GM12872 (cell line): Measurements from ENCODE around the gene STX4.

Source experiments
- TF ChIP-seq, protein P1 (sequence below): IDR thresholded peaks from 3 replicates; pipeline ENCODE4 v1.5.1; 2011; ENCODE audit warnings: low read depth, mild to moderate bottlenecking, low read length, moderate library complexity; ENCODE audit not compliant: insufficient read depth

STX4 gene

DNA sequence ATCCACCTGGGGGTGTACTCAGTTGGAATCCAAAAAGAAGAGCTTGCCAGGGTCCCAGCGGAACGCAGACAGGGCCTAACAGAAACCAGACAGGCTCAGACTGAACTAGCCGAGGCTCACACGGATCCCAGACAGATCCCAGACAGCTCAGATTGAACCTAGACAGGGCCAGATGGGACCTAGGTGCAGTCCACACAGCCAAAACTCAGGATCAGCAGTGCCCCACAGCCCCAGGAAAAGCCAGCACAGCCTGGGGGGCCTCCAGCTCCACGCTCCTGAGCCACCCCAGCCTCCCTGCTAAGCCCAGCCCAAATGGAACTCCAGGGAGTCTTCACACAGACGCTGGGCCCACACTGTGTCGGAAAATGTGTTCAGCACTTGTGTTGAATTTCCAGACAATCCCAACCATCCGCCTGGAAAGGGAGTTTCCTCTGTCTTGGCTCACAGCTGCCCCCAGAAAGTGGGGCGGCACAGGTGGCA, 30.5 kb upstream of the STX4 start:
- TF ChIP-seq, protein P1, sequence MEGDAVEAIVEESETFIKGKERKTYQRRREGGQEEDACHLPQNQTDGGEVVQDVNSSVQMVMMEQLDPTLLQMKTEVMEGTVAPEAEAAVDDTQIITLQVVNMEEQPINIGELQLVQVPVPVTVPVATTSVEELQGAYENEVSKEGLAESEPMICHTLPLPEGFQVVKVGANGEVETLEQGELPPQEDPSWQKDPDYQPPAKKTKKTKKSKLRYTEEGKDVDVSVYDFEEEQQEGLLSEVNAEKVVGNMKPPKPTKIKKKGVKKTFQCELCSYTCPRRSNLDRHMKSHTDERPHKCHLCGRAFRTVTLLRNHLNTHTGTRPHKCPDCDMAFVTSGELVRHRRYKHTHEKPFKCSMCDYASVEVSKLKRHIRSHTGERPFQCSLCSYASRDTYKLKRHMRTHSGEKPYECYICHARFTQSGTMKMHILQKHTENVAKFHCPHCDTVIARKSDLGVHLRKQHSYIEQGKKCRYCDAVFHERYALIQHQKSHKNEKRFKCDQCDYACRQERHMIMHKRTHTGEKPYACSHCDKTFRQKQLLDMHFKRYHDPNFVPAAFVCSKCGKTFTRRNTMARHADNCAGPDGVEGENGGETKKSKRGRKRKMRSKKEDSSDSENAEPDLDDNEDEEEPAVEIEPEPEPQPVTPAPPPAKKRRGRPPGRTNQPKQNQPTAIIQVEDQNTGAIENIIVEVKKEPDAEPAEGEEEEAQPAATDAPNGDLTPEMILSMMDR: no peak

DNA sequence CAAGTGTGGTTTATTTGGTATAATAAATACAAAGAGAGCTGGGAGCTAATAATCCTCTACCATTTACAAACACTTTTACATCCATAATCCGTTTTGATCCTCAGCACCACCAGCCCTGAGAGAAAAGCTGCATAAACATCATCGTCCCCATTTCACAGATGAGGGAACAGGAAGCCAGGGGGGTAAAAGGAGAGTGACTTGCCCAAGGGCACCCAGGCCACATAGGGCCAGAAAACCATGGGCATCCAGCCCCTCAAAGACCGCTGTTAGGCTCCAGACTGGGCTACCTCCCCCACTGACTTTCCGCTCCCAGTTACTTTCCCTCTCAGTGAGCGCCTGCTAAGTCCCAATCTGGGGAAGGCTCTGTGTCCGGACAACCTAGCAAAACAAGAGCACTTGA, 29.6 kb upstream of the STX4 start:
- TF ChIP-seq, protein P1: no peak

DNA sequence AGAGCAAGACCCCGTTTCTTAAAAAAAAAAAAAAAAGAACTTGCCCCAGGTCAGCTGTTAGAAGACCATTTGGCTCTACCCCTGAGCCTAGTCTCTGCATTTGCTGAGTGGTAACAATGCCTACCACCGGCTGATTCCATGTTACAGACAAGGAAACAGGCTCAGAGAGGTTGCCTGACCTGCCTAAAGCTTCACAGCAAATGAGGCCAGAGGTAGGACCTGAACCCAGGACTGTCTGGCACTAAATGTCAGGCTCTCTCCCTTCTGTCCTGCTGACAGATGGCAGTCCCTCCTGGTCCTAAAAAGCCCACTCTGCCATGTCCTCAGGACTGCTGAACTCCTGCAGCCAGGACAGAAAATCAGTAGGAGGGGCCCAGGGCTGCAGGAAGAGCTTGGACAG, 28.7 kb upstream of the STX4 start:
- TF ChIP-seq, protein P1: no peak

DNA sequence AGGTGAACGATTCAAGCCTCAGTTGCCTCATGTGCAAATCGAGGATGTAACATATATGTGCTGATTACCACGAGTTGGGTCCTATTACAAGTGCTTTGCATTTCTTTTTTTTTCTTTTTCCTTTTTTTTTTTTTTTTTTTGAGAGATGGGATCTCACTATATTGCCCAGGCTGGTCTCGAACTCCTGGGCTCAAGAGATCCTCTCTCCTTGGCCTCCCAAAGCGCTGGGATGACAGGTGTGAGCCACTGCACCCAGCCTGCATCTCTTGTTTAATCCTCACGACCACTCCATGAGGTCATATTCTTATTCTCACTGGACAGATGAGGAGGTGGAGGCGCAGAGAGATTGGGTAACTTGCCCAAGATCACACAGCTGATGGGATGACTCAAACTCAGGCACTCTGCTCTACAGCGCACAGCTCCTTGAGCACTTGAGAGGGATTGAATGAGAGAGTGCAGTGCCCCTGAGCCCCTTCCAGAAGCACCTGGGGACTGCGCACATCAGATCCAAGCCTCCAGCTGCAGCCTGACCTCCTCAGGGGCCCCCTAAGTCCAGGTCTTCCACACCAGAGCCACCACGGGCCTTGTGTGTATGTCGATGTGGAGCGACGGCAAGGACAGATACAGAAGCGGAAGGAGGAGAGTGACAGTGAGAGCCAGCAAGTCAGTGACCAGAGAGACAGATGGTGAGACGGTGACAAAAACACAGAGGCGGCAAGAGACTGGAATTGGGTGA, 27.8 kb upstream of the STX4 start:
- TF ChIP-seq, protein P1: no peak

DNA sequence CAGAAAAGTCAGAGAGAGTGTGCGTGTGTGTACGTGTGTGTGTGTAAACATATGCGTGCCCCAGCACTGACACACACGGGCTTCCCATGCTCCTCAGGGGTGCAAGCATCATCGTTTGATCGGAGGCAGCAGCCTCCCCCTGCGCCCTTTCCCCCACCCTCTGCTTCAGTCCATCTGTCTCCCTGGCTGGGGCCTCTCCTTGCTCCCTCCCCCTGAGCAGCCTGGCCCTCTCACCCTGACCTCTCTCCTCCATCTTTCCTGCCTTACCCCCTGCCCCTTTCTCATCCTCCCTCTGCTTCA, 27.3 kb upstream of the STX4 start:
- TF ChIP-seq, protein P1: no peak

DNA sequence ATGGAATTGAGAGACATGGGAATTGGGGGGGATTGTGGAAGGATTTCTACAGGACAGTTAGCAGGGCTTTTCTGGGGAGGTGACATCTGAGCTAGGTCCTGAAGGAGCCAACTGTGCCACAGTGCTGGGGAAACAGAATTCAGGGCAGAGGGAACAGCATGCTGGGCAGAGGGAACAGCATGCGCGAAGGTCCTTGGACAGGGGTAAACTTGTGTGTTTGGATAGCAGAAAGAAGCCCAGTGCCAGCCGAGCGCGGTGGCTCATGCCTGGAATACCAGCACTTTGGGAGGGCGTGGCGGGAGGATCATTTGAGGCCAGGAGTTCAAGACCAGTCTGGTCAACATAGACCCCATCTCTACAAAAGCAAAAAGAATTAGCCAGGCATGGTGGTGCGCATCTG, 26.8 kb upstream of the STX4 start:
- TF ChIP-seq, protein P1: no peak

DNA sequence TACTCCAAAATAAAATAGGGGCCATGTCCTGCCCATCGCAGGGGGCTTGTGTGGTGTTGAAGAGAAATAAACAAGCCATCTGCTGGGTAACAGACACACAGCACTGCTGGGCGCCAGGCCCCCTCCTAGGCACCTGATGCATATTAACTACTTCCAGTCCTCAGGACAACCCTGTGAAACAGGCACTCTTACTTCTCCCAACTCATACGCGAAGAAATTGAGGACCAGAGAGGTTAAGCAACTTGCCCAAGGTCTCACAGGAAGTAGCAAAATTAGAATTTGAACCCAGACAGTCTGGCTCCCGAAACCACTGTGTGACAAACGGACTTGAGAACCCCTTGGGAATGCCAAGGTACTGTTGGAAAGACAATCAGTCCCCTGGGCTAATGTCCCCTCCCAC, 25.7 kb upstream of the STX4 start:
- TF ChIP-seq, protein P1: no peak
